Measurements from ENCODE around the gene PLXNB2. TPM values are rescaled to one million over a fixed set of nuclear protein-coding genes. Genes with fewer than 3 reads are reported as not detected.

Gene PLXNB2
- total RNA-seq, 1 donor from 2014 or later: 108 TPM

GRCh38 chr22:50313021-50313420, 5.6 kb upstream of the PLXNB2 start:
- no peak for DNase-seq (ENCODE audit: low spot score)

- no peak for DNase-seq (ENCODE audit: low spot score)
Observed at GRCh38 chr22:50312371-50312770, 4.9 kb upstream of the PLXNB2 start.

- DNase-seq (ENCODE audit: low spot score): no peak
Observed at GRCh38 chr22:50311606-50312351, 4.3 kb upstream of the PLXNB2 start.

DNA sequence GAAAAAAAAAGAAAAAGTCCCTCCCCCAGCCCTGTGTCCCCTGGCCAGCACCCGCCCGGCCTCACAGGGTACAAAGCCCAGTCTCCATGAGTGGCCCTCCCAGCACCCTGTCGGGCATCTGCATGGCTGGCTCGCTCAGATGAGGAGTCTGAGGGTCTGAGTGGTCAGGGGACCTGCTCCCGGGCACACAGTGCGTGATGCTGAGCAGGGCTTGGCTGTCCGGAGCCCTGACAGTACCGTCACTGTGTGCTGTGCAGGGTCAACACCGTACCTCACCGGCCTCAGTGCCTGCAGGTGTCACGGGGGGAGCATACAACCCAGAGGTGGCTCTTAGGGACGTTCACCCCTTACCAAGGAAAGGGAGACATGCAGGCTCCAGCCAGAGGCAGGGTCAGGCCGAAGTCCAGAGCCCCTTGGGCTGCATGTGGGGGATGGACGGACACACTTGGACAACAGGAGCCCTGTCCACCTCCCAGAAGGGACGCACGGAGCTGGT, 3.6 kb upstream of the PLXNB2 start:
- DNase-seq (ENCODE audit: low spot score): no peak

- no peak for DNase-seq (ENCODE audit: low spot score)
Observed at GRCh38 chr22:50310031-50310722, 2.7 kb upstream of the PLXNB2 start.

DNA sequence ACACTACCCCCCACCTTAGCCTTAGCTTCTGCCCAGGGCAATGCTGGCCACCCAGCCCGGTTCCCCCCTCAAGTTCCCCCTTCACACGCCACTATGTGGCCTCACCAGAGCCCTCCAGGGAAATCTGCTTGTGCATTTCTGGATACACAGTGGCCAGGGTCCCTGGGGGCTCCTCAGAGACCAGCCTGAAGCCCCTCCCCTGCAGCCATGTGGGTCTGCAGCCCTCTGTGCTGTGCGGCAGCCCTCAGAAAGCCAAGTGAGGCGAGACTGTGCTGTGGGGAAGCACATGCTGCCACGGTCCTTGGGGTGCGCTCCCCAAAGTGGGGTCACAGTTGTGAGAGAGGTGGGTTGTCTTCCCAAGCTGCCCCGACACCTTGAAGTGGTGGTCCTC, 2.1 kb upstream of the PLXNB2 start:
- no peak for DNase-seq (ENCODE audit: low spot score)

- DNase-seq (ENCODE audit: low spot score): no peak
Observed at GRCh38 chr22:50308986-50309600, 1.6 kb upstream of the PLXNB2 start.

- no peak for DNase-seq (ENCODE audit: low spot score)
Observed at GRCh38 chr22:50308597-50308935, 1.1 kb upstream of the PLXNB2 start.

GRCh38 chr22:50307890-50308596, 597 bp upstream of the PLXNB2 start:
- no peak for DNase-seq (ENCODE audit: low spot score)

DNA sequence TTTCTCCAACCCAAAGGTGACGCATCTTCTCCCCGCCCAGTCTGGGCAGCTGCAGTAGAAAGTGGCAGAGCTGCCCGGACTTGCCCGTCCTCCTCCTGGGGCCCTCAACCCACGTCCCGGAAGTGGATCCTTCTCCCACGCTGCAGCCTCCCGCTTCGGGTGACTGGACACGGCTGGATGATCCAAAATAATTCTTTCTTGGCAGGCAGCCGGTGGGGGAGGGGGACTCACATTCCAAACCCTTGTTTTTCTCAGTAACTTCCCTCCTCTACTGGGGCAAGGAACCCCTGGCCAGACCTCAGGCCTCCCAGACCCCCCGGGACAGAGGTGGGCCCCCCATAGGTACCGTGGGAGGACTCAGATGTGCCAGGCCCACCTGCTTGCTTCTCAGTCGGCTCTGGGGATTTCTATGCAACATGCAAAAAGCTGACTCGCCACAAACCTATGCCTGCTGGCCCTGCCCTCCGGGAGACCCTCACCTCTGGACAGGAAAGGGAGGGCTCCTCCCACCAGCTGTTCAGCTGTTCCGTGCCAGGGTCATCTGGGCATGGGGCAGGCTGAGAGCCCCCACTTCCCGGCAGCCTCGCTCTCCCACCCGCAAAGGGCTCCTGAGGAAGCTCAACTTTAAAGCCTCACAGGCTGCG, 1.4 kb downstream of the PLXNB2 start:
- DNase-seq (ENCODE audit: low spot score): no peak

GRCh38 chr22:50305393-50305922, 2.0 kb downstream of the PLXNB2 start:
- DNase-seq (ENCODE audit: low spot score): no peak

DNA sequence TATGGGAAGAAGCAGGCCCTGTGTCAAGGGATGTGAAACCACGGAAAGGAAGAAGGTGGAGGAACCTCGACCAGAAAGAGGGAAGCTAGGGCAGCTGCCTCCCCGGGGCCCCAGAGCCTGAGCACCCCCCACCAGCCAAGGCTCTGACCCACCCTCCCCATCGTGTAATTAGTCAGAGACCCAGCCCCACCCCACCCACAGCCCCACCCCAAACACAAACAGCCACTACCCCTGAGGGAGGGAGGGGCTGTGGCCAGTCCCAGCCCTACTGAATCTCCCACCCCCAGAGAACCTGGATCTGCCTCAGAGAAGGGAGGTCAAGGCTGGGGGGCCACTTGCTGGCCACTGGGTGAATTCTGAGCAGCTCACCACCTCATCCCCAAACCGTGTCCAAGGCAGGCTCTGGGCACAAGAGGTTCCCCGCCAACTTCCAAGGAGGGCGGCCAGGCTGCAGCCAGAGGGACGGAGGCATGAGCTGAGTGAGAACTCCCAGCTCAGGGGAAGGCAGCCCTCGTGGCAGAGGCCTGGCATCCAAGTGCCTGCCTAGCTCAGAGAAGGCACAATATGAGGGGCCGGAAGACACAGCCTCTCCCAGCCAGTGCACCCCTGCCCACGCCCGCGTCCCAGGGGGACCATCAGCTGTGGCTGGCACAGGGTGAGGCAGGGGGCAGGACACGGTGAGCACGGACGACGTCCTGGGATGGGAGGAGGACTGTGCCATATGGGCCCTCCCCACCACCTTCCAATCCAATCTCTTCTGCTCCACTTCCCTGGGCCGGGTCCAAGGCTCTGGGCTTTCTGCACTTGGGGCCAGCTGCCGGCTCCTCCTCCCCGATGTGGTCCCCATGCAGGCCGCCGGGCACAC, 2.7 kb downstream of the PLXNB2 start:
- DNase-seq (ENCODE audit: low spot score): no peak

GRCh38 chr22:50303848-50304527, 3.5 kb downstream of the PLXNB2 start:
- DNase-seq (ENCODE audit: low spot score): no peak

GRCh38 chr22:50303515-50303847, 4.0 kb downstream of the PLXNB2 start:
- DNase-seq (ENCODE audit: low spot score): no peak

DNA sequence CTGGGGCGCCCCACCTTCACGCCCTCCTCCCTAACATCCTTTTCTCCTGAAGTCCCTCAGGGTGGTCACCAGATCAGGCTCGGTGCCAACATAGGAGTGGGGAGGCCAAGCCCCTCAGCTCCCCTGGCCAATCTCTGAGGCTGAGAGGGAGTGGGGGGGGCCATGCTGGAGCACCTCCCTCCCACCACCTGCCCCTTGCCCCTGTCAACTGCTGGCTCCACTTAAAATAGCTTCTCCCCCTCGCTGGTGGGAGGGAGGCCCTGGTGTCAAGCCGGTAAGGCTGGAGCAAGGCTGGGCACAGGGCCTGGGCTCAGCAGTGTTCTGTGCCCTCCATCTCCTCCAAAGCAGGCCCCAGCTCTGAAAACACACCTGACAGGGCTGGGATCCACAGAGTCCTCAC, 4.9 kb downstream of the PLXNB2 start:
- DNase-seq (ENCODE audit: low spot score): no peak

DNA sequence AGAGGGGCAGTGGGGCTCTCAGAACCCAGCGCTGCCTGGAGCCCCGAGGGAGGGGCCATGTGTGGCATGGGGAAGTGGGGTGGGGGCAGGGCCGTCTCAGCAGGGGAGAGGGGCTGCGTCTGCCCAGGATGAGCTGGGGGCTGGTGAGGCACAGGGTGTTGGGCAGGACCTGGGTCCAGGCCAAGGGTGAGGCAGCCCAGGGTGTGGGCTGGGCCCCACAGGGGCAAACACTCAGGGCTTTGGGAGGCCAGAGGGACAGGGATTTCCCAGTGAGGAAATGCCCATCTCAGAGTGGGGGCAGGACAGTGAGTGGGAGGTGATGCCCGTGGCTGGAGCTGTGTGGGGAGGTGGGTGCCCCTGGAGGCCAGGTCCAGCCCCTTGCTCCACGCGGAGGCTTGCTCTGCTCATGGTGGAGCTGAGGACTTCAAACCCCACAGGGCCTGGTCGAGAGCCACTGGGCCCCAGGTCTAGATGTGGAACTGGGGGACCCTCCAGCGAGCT, 5.4 kb downstream of the PLXNB2 start:
- no peak for DNase-seq (ENCODE audit: low spot score)

GRCh38 chr22:50301581-50301991, 5.9 kb downstream of the PLXNB2 start:
- no peak for DNase-seq (ENCODE audit: low spot score)

- DNase-seq (ENCODE audit: low spot score): no peak
Observed at GRCh38 chr22:50300620-50301257, 6.7 kb downstream of the PLXNB2 start.
